HG03108 (cell line): ENCODE measurements around the gene OR4A16.

ENCODE experiments used
- ATAC-seq: cut with Tn5 transposase; IDR thresholded peaks from one replicate; pipeline ENCODE4 v1.9.1; 2021; ENCODE audit warnings: moderate library complexity; ENCODE audit not compliant: unreplicated experiment

The OR4A16 gene

GRCh38 chr11:55342901-55343300 is at the start of gene OR4A16:
Gene OR4A16 (plus strand): TSS chr11:55343201. CDS start chr11:55343201, 0 bp downstream.
- no peak for ATAC-seq

- no peak for ATAC-seq
These were observed 18.5 kb upstream of the OR4A16 start for GRCh38 chr11:55324500-55324899.

- no peak for ATAC-seq
These were observed 2.3 kb downstream of the OR4A16 start for GRCh38 chr11:55345306-55345705.

- no peak for ATAC-seq
These were observed 6.0 kb downstream of the OR4A16 start for GRCh38 chr11:55349032-55349431.

GRCh38 chr11:55357560-55358184 is 14.7 kb downstream of the OR4A16 start:
- ATAC-seq, result no peak

- no peak for ATAC-seq
These were observed 24.7 kb downstream of the OR4A16 start, which contains the start of gene OR4A15 for GRCh38 chr11:55367674-55368073. Gene OR4A15 (plus strand): TSS chr11:55367974. CDS start chr11:55367974, 0 bp downstream.
